GM12878 (cell line): ENCODE measurements around the gene MAGI2. TPM values are rescaled to one million over a fixed set of nuclear protein-coding genes. Genes with fewer than 3 reads are reported as not detected.

Source experiments
- ATAC-seq: fragments of 200-7000 bp; cut with Tn5 transposase; 3 replicates; pipeline ENCODE4 v1.9.1; 2020; ENCODE audit warnings: mild to moderate bottlenecking, moderate library complexity
- BruUV-seq: library from RNA; stranded (reverse); fragments of 400-500 nt; replicated peaks from 2 replicates; lab custom pipeline; 2021; lab: Mats Ljungman, UMichigan
- CTCF ChIA-PET: fragments of 300-600 bp; sonication (Branson Sonifier 250); formaldehyde crosslinking; extraction: SDS; loops from one replicate; lab custom pipeline; 2021; ENCODE audit warnings: inconsistent platforms; lab: Yijun Ruan, JAX
- POLR2A ChIA-PET: fragments of 350-600 bp; formaldehyde crosslinking; extraction: SDS; loops from one replicate; lab custom pipeline; 2021; ENCODE audit warnings: inconsistent platforms; lab: Charles Lee
- RAD21 ChIA-PET: fragments of 300-600 bp; sonication (Branson Sonifier 250); formaldehyde crosslinking; loops from one replicate; lab custom pipeline; 2023; ENCODE audit warnings: antibody characterized with exemption; ENCODE audit not compliant: unreplicated experiment; lab: Charles Lee
- SMC1A ChIA-PET: fragments of 300-600 bp; sonication (Branson Sonifier 250); formaldehyde crosslinking; loops from one replicate; lab custom pipeline; 2023; ENCODE audit not compliant: unreplicated experiment, uncharacterized antibody; lab: Charles Lee
- DNase-seq: peaks from one replicate; pipeline ENCODE4 v3.0.0-alpha.2; 2011; ENCODE audit warnings: low read depth, low spot score
- FAIRE-seq: peaks from 3 replicates; lab custom pipeline; 2011; peaks lifted over from hg19 to GRCh38; lab: Jason Lieb, UNC
- H2AFZ ChIP-seq: 2 replicates; pipeline ENCODE4 v1.6.0; 2011; ENCODE audit warnings: low read depth, low read length, control low read depth; ENCODE audit not compliant: control insufficient read depth
- H3K27ac ChIP-seq: 2 replicates; pipeline ENCODE4 v1.5.1; 2011; ENCODE audit warnings: control low read depth; ENCODE audit not compliant: control insufficient read depth, insufficient read depth
- H3K27me3 ChIP-seq, 2 experiments: replicated peaks in 1 of 2; 2 replicates each; pipeline versions ENCODE4 v1.6.0 to v1.6.1; 2011; ENCODE audit warnings: low read length in 1 of 2; ENCODE audit not compliant: control insufficient read depth in 2 of 2, insufficient read depth in 2 of 2
- H3K36me3 ChIP-seq, 2 experiments: 2 replicates each; pipeline ENCODE4 v1.5.1; 2011; ENCODE audit warnings: low read length in 1 of 2; ENCODE audit not compliant: control insufficient read depth in 2 of 2, insufficient read depth in 2 of 2
- H3K4me1 ChIP-seq: 2 replicates; pipeline ENCODE4 v1.6.1; 2011; ENCODE audit warnings: mild to moderate bottlenecking, low read length, moderate library complexity, mixed read lengths; ENCODE audit not compliant: control insufficient read depth, insufficient read depth
- H3K4me2 ChIP-seq: 2 replicates; pipeline ENCODE4 v1.6.0; 2011; ENCODE audit warnings: control low read depth; ENCODE audit not compliant: control insufficient read depth, insufficient read depth
- H3K4me3 ChIP-seq: fragments of 200-600 bp; sonication (generic); 2 replicates; pipeline ENCODE4 v1.5.1; 2016
- H3K79me2 ChIP-seq: 2 replicates; pipeline ENCODE4 v1.6.0; 2011; ENCODE audit warnings: low read length; ENCODE audit not compliant: control insufficient read depth, insufficient read depth
- H3K9ac ChIP-seq: 2 replicates; pipeline ENCODE4 v1.8.0; 2011; ENCODE audit warnings: low read length, control low read depth, mixed read lengths; ENCODE audit not compliant: control insufficient read depth, insufficient read depth
- H3K9me3 ChIP-seq: replicated peaks from 3 replicates; pipeline ENCODE4 v1.5.1; 2011; ENCODE audit warnings: mild to moderate bottlenecking, low read length; ENCODE audit not compliant: control insufficient read depth, insufficient read depth
- H4K20me1 ChIP-seq: 2 replicates; pipeline ENCODE4 v1.6.0; 2011; ENCODE audit not compliant: control insufficient read depth, insufficient read depth
- CBX5 ChIP-seq: sonication (generic); IDR thresholded peaks from 2 replicates; pipeline ENCODE4 v1.6.1; 2016; ENCODE audit warnings: low read depth, moderate library complexity, mild to moderate bottlenecking, inconsistent platforms
- CEBPB ChIP-seq, 2 experiments: fragments of 150-350 bp in 1 of 2; IDR thresholded peaks; 2 replicates each; pipeline ENCODE4 v1.6.1; 2012 to 2014; ENCODE audit warnings: low read depth in 2 of 2, low read length in 2 of 2, borderline replicate concordance in 1 of 2, inconsistent platforms in 1 of 2
- MYC ChIP-seq: IDR thresholded peaks from 2 replicates; pipeline ENCODE4 v1.6.1; 2011; ENCODE audit warnings: mild to moderate bottlenecking, low read length, moderate library complexity, inconsistent platforms; ENCODE audit not compliant: insufficient read depth, insufficient replicate concordance, insufficient read length, severe bottlenecking
- NFIC ChIP-seq: IDR thresholded peaks from 2 replicates; pipeline ENCODE4 v1.6.1; 2012; ENCODE audit warnings: low read depth, mild to moderate bottlenecking, inconsistent platforms, low read length, moderate library complexity
- NFXL1 ChIP-seq: fragments of 450-650 bp; IDR thresholded peaks from 2 replicates; pipeline ENCODE4 v1.6.1; 2017; ENCODE audit warnings: antibody characterized with exemption, mild to moderate bottlenecking, borderline replicate concordance
- USF2 ChIP-seq: IDR thresholded peaks from 2 replicates; pipeline ENCODE4 v1.6.1; 2011; ENCODE audit warnings: low read depth, low read length, improper control_type of control experiment, borderline replicate concordance
- YBX1 ChIP-seq: fragments of 450-650 bp; IDR thresholded peaks from 2 replicates; pipeline ENCODE4 v1.6.1; 2016; ENCODE audit warnings: antibody characterized with exemption
- ZNF384 ChIP-seq: IDR thresholded peaks from 2 replicates; pipeline ENCODE4 v1.6.1; 2012; ENCODE audit warnings: low read depth, mild to moderate bottlenecking, low read length, improper control_type of control experiment, borderline replicate concordance
- WGBS: methylation state at CpG from one replicate; pipeline ENCODE4 v1.1.6; 2016; ENCODE audit warnings: low lambda C conversion rate; ENCODE audit not compliant: insufficient replicate concordance, insufficient coverage; ENCODE audit errors: missing lambda C conversion rate; 5-methylcytosine and 5-hydroxymethylcytosine counted together
- in situ Hi-C: fragments of 300-500 bp; cut with MboI; formaldehyde crosslinking; loops from 9 replicates; pipeline ENCODE4 v1.14.3; 2018; ENCODE audit warnings: mixed read lengths
- intact Hi-C: fragments of 100-400 bp; cut with micrococcal nuclease; formaldehyde crosslinking; loops from one replicate; pipeline ENCODE4 v1.14.2; 2022; ENCODE audit not compliant: unreplicated experiment
- polyA plus RNA-seq, 11 experiments: library from polyadenylated mRNA; depleted of rRNA in 4 of 11; unstranded in 6 of 11; stranded (reverse) in 5 of 11; fragments of >200 nt; fragmentation: Nextera tagmentation in 4 of 11; fragmentation: Illumina TruSeq in 1 of 11; extraction: Ambion mirVana in 4 of 11; extraction: Trizol in 1 of 11; gene quantifications; 1 replicate in 1 of 11; 2 replicates in 10 of 11; pipeline versions ENCODE4 v1.2.1 to v1.2.3, GENCODE V29; 2011 to 2016; ENCODE audit warnings: inconsistent platforms in 2 of 11, missing spikeins in 2 of 11, low read depth in 1 of 11
- total RNA-seq, 4 experiments: library from RNA; depleted of rRNA in 3 of 4; stranded (reverse); fragments of >200 nt in 3 of 4; fragmentation: Illumina TruSeq in 1 of 4; extraction: Trizol in 1 of 4; gene quantifications; 2 replicates each; pipeline versions ENCODE4 v1.2.1 to v1.2.3, GENCODE V29; 2013 to 2021
- TF ChIP-seq, protein P1 (sequence below): IDR thresholded peaks from 2 replicates; pipeline ENCODE4 v1.6.1; 2012; ENCODE audit warnings: low read length, inconsistent platforms
- TF ChIP-seq, protein P2 (sequence below): fragments of 450-650 bp; formaldehyde crosslinking; IDR thresholded peaks from 2 replicates; pipeline ENCODE4 v1.5.0; 2022; ENCODE audit warnings: mild to moderate bottlenecking, missing genetic modification characterization

The MAGI2 gene
- total and polyA plus RNA-seq, 10 of the 15 experiments (the other 5 are each of a cell fraction or from before 2014, with no cell fraction given), result 0.01 to 0.31 (median 0.05) TPM; not detected in 2

GRCh38 chr7:78198756-78199155 is 1254.7 kb downstream of the MAGI2 start:
- no peak overlapping the region for H3K4me3 ChIP-seq
- in situ Hi-C loops, result no loop called here
- SMC1A ChIA-PET, result no interaction called here

More at GRCh38 chr7:78198756-78199155, 1254.7 kb downstream of the MAGI2 start:
- Histone ChIP-seq H3K9ac (no peak overlapping the region), H3K79me2 (no peaks in the 10 kb centered on the region), H3K4me2 (no peak overlapping the region), H3K27ac (no peak overlapping the region), H3K9me3 (no peaks in the 10 kb centered on the region), H4K20me1 (no peaks in the 10 kb centered on the region), H2AFZ (no peak overlapping the region), H3K27me3 (no peaks in the 10 kb centered on the region), H3K36me3 (no peaks in the 10 kb centered on the region), H3K4me1 (no peaks in the 10 kb centered on the region)
- POLR2A ChIA-PET, result no interaction called here
- DNase-seq, result no peak
- intact Hi-C loops, result no loop called here
- ATAC-seq, result no peak
- WGBS, result 45% methylated on average over 3 of the region's 3 CpGs
- RAD21 ChIA-PET, result no interaction called here
- no peak for FAIRE-seq
- no peak for TF ChIP-seq ZNF384
- TF ChIP-seq CEBPB (IDR thresholded peaks at IDR 0.05; ENCODE audit: borderline replicate concordance in 1 of 2, low read depth in 2 of 2, low read length in 2 of 2), result no peak
- TF ChIP-seq CBX5, result no peak
- TF ChIP-seq, protein P1, sequence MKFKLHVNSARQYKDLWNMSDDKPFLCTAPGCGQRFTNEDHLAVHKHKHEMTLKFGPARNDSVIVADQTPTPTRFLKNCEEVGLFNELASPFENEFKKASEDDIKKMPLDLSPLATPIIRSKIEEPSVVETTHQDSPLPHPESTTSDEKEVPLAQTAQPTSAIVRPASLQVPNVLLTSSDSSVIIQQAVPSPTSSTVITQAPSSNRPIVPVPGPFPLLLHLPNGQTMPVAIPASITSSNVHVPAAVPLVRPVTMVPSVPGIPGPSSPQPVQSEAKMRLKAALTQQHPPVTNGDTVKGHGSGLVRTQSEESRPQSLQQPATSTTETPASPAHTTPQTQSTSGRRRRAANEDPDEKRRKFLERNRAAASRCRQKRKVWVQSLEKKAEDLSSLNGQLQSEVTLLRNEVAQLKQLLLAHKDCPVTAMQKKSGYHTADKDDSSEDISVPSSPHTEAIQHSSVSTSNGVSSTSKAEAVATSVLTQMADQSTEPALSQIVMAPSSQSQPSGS, result no peak
- TF ChIP-seq, protein P2, sequence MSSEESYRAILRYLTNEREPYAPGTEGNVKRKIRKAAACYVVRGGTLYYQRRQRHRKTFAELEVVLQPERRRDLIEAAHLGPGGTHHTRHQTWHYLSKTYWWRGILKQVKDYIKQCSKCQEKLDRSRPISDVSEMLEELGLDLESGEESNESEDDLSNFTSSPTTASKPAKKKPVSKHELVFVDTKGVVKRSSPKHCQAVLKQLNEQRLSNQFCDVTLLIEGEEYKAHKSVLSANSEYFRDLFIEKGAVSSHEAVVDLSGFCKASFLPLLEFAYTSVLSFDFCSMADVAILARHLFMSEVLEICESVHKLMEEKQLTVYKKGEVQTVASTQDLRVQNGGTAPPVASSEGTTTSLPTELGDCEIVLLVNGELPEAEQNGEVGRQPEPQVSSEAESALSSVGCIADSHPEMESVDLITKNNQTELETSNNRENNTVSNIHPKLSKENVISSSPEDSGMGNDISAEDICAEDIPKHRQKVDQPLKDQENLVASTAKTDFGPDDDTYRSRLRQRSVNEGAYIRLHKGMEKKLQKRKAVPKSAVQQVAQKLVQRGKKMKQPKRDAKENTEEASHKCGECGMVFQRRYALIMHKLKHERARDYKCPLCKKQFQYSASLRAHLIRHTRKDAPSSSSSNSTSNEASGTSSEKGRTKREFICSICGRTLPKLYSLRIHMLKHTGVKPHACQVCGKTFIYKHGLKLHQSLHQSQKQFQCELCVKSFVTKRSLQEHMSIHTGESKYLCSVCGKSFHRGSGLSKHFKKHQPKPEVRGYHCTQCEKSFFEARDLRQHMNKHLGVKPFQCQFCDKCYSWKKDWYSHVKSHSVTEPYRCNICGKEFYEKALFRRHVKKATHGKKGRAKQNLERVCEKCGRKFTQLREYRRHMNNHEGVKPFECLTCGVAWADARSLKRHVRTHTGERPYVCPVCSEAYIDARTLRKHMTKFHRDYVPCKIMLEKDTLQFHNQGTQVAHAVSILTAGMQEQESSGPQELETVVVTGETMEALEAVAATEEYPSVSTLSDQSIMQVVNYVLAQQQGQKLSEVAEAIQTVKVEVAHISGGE (CRISPR knock-in tag), result no peak
- TF ChIP-seq YBX1, result no peak
- no peak for TF ChIP-seq NFIC
- no peak for TF ChIP-seq NFXL1
- TF ChIP-seq USF2, result no peak
- TF ChIP-seq MYC, result no peak
- CTCF ChIA-PET, result interaction anchor here (0.6 kb wide), 1 partner anchor 181 kb away, joined by 4 read pairs; no protein-coding TSS in a partner anchor
- BruUV-seq, result no TSS peak
